Caco-2 (cell line): ENCODE measurements around the gene EFNA4. TPM values are rescaled to one million over a fixed set of nuclear protein-coding genes. Genes with fewer than 3 reads are reported as not detected.

Source experiments
- BruUV-seq: library from RNA; stranded (reverse); fragments of 400-500 nt; replicated peaks from 2 replicates; lab custom pipeline; 2021; lab: Mats Ljungman, UMichigan
- CTCF ChIA-PET: fragments of 300-600 bp; sonication (Branson Sonifier 250); formaldehyde crosslinking; loops from one replicate; lab custom pipeline; 2022; ENCODE audit warnings: antibody characterized with exemption; lab: Charles Lee
- POLR2A ChIA-PET: fragments of 300-600 bp; sonication (Branson Sonifier 250); formaldehyde crosslinking; loops from one replicate; lab custom pipeline; 2022; ENCODE audit warnings: antibody characterized with exemption; lab: Charles Lee
- DNase-seq, 2 experiments: peaks; one replicate each; pipeline versions ENCODE4 v3.0.0 to v3.0.0-alpha.2; 2020 to 2022
- H3K27me3 ChIP-seq: replicated peaks from 2 replicates; pipeline ENCODE4 v1.6.0; 2011; ENCODE audit warnings: low read length; ENCODE audit not compliant: control insufficient read depth, insufficient read depth
- H3K36me3 ChIP-seq: 2 replicates; pipeline ENCODE4 v1.5.1; 2011; ENCODE audit warnings: low read length; ENCODE audit not compliant: control insufficient read depth, insufficient read depth
- H3K4me1 ChIP-seq: fragments of 250-450 bp; sonication (Bioruptor Pico); 2 replicates; pipeline ENCODE4 v1.5.1; 2020; ENCODE audit warnings: mild to moderate bottlenecking
- H3K4me3 ChIP-seq: 2 replicates; pipeline ENCODE4 v1.5.1; 2011; ENCODE audit warnings: low read depth, mild to moderate bottlenecking, control low read depth, low read length
- H3K9me3 ChIP-seq: fragments of 250-450 bp; sonication (Bioruptor Pico); 2 replicates; pipeline ENCODE4 v1.5.1; 2020; ENCODE audit warnings: mild to moderate bottlenecking, moderate library complexity
- H3K27ac Mint-ChIP-seq: one replicate; pipeline ENCODE4 v1.8.0; 2022; ENCODE audit warnings: mixed read lengths; ENCODE audit not compliant: unreplicated experiment
- H3K27me3 Mint-ChIP-seq: one replicate; pipeline ENCODE4 v1.8.0; 2022; ENCODE audit warnings: mixed read lengths; ENCODE audit not compliant: insufficient read depth, unreplicated experiment
- H3K36me3 Mint-ChIP-seq: one replicate; pipeline ENCODE4 v1.8.0; 2022; ENCODE audit warnings: mild to moderate bottlenecking, mixed read lengths; ENCODE audit not compliant: insufficient read depth, unreplicated experiment
- H3K4me1 Mint-ChIP-seq: one replicate; pipeline ENCODE4 v1.8.0; 2022; ENCODE audit warnings: low read depth, mixed read lengths; ENCODE audit not compliant: unreplicated experiment
- H3K4me3 Mint-ChIP-seq: one replicate; pipeline ENCODE4 v1.8.0; 2022; ENCODE audit warnings: mild to moderate bottlenecking, moderate library complexity, mixed read lengths; ENCODE audit not compliant: unreplicated experiment
- H3K9me3 Mint-ChIP-seq: one replicate; pipeline ENCODE4 v1.8.0; 2022; ENCODE audit warnings: mixed read lengths; ENCODE audit not compliant: unreplicated experiment
- CTCF ChIP-seq, 2 experiments: fragments of 200-600 bp in 1 of 2; IDR thresholded peaks; 1 replicate in 1 of 2; 2 replicates in 1 of 2; pipeline versions ENCODE4 v1.5.1 to v1.8.0; 2011 to 2022; ENCODE audit warnings: antibody characterized with exemption in 1 of 2, control low read depth in 1 of 2, inconsistent platforms in 1 of 2, low read depth in 1 of 2, low read length in 1 of 2, mild to moderate bottlenecking in 1 of 2, moderate library complexity in 1 of 2; ENCODE audit not compliant: insufficient read depth in 1 of 2, severe bottlenecking in 1 of 2, unreplicated experiment in 1 of 2
- intact Hi-C: fragments of 100-400 bp; cut with micrococcal nuclease; formaldehyde crosslinking; loops from one replicate; pipeline ENCODE4 v1.10.0; 2022; ENCODE audit not compliant: unreplicated experiment
- total RNA-seq: library from RNA; stranded (reverse); gene quantifications from 2 replicates; pipeline ENCODE4 v1.2.3, GENCODE V29; 2022

EFNA4 gene
- total RNA-seq, 1 experiment from 2014 or later, result 13.8 TPM

GRCh38 chr1:155092641-155093040 lies 29.1 kb downstream of the EFNA4 start:
- CTCF ChIA-PET, result interaction anchor here (1.6 to 4.9 kb wide), 3 partner anchors 31 to 80 kb away, joined by 3 to 147 read pairs (median 45); partner anchors contain the start of genes KRTCAP2 and TRIM46
- no peak overlapping the region for H3K4me3 ChIP-seq
- no peak for DNase-seq
- Mint-ChIP-seq H3K4me1 (peaks cover 6% of the 10 kb centered on the region), H3K27me3 (no peaks in the 10 kb centered on the region), H3K4me3 (no peak overlapping the region), H3K27ac (no peak overlapping the region), H3K9me3 (no peaks in the 10 kb centered on the region), H3K36me3 (no peaks in the 10 kb centered on the region)
- BruUV-seq, result no TSS peak
- no peaks in the 10 kb centered on the region for H3K9me3 ChIP-seq
- intact Hi-C loops, result no loop called here
- POLR2A ChIA-PET, result no interaction called here
- peaks cover 8% of the 10 kb centered on the region for H3K4me1 ChIP-seq
- TF ChIP-seq CTCF (IDR thresholded peaks at IDR 0.05; ENCODE audit: insufficient read depth in 1 of 2, low read depth in 1 of 2, low read length in 1 of 2, severe bottlenecking in 1 of 2, unreplicated experiment in 1 of 2), result no peak
- H3K36me3 ChIP-seq, result no peaks in the 10 kb centered on the region
- H3K27me3 ChIP-seq, result no peaks in the 10 kb centered on the region

GRCh38 chr1:155093911-155094621 lies 30.5 kb downstream of the EFNA4 start:
- Mint-ChIP-seq H3K27ac (no peak overlapping the region), H3K4me3 (no peak overlapping the region), H3K27me3 (no peaks in the 10 kb centered on the region), H3K36me3 (no peaks in the 10 kb centered on the region), H3K4me1 (peaks cover 6% of the 10 kb centered on the region), H3K9me3 (no peaks in the 10 kb centered on the region)
- DNase-seq, result no peak
- ChIA-PET POLR2A (no interaction called here), CTCF (interaction anchor here (0.5 to 4.9 kb wide), 5 partner anchors 26 to 79 kb away, joined by 4 to 147 read pairs (median 8); partner anchors contain the start of gene KRTCAP2)
- Histone ChIP-seq H3K4me1 (peaks cover 8% of the 10 kb centered on the region), H3K27me3 (no peaks in the 10 kb centered on the region), H3K36me3 (no peaks in the 10 kb centered on the region), H3K4me3 (no peak overlapping the region), H3K9me3 (no peaks in the 10 kb centered on the region)
- peak; percentile 43 to 54 for TF ChIP-seq CTCF (IDR thresholded peaks at IDR 0.05; ENCODE audit: insufficient read depth in 1 of 2, low read depth in 1 of 2, low read length in 1 of 2, severe bottlenecking in 1 of 2, unreplicated experiment in 1 of 2)
- no TSS peak for BruUV-seq
- intact Hi-C loops, result loop anchor here (1.0 to 2.0 kb wide), 4 partner anchors 32 to 73 kb away; partner anchors contain the start of genes DPM3 and SLC50A1

DNA sequence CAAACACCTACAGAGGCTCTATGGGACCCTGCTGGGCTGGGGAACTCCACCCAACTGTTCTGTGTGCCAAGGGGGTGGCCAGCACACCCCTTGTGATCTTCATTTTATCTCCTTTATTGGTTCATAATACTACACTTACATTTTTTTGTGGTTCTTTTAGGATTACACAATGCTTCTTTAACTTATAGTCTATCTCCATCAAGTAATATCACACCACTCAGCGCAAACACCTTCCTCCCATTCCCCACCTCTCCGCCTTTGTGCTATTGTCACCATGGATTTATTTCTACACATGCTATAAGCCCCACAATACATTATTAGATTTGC lies 31.0 kb downstream of the EFNA4 start:
- ChIA-PET POLR2A (no interaction called here), CTCF (interaction anchor here (0.6 to 2.4 kb wide), 3 partner anchors 27 to 78 kb away, joined by 4 to 12 read pairs (median 8); partner anchors contain the start of gene KRTCAP2)
- no peak overlapping the region for H3K4me3 ChIP-seq
- H3K9me3 Mint-ChIP-seq, result no peaks in the 10 kb centered on the region
- H3K4me3 Mint-ChIP-seq, result no peak overlapping the region
- no peak overlapping the region for H3K27ac Mint-ChIP-seq
- H3K36me3 Mint-ChIP-seq, result no peaks in the 10 kb centered on the region
- H3K36me3 ChIP-seq, result no peaks in the 10 kb centered on the region
- peaks cover 8% of the 10 kb centered on the region for H3K4me1 ChIP-seq
- no peaks in the 10 kb centered on the region for H3K27me3 ChIP-seq
- BruUV-seq, result no TSS peak
- H3K4me1 Mint-ChIP-seq, result peaks cover 6% of the 10 kb centered on the region
- no peak for TF ChIP-seq CTCF (IDR thresholded peaks at IDR 0.05; ENCODE audit: insufficient read depth in 1 of 2, low read depth in 1 of 2, low read length in 1 of 2, severe bottlenecking in 1 of 2, unreplicated experiment in 1 of 2)
- H3K9me3 ChIP-seq, result no peaks in the 10 kb centered on the region
- no peaks in the 10 kb centered on the region for H3K27me3 Mint-ChIP-seq
- DNase-seq, result no peak
- intact Hi-C loops, result loop anchor here (1.0 to 2.0 kb wide), 4 partner anchors 32 to 73 kb away; partner anchors contain the start of genes DPM3 and SLC50A1
